ENCODE results near the gene HIGD1A. TPM values are rescaled to one million over a fixed set of nuclear protein-coding genes. Genes with fewer than 3 reads are reported as not detected.

HIGD1A gene
- total and polyA plus RNA-seq, 7 experiments from 2014 or later, result 15.3 to 79.6 (median 23.8) TPM

DNA sequence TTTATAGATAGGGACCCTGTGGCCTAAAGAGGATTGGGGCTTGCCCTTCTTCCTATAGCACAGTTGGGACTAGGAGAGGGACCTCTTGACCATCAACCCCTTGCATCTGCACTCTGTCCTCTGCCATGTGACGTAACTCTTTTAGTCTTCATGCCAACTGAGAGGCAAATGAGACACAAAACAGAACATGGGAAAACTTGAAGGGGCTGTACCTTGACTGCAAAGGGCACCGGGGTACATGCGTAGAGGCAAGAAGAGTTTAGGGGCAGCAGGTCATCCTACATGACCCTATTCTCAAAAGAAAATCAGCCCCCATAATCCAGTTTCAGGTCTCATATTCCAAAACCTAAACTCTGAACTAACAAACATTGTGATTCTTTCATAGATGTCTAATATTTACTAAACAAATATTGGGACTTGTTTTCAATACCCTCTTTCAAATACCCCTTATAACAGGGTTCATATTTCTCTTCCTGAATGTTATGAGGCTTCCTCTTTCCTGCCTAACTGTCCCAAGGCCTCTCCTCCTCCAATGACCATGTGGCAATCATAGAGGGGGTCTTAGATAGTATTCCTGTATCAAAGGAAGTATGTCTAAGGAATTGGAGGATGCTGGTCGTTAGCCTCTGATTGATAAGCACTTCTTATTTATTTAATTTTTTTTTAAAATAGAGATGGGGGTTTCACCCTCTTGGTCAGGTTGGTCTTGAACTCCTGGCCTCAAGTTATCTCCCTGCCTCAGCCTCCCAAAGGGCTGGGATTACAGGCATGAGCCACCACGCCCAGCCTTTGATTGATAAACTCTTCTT, 25.5 kb upstream of the HIGD1A start:
- Mint-ChIP-seq H3K9me3 (no peaks in the 10 kb centered on the region), H3K27ac (no peak overlapping the region), H3K4me1 (peaks cover 0 to 14% (median 5%) of the 10 kb centered on the region in 7 donors), H3K4me3 (no peak overlapping the region), H3K36me3 (peaks cover 0 to 5% (median 0%) of the 10 kb centered on the region in 5 donors), H3K27me3 (peaks cover 0 to 30% (median 0%) of the 10 kb centered on the region in 5 donors)
- H3K27me3 ChIP-seq (ENCODE audit: control insufficient read depth in 2 of 2, insufficient read depth in 2 of 2, low read length in 2 of 2), result no peaks in the 10 kb centered on the region
- no peak for DNase-seq
- no peak overlapping the region for H3K27ac ChIP-seq (ENCODE audit: low read depth, low read length)
- no peaks in the 10 kb centered on the region for H3K36me3 ChIP-seq (ENCODE audit: control insufficient read depth in 2 of 3, insufficient read depth in 3 of 3, low read length in 3 of 3)
- intact Hi-C loops (cut with micrococcal nuclease), result loop anchor here (2.0 to 5.0 kb wide), 3 partner anchors 25 to 1367 kb away; partner anchors contain the start of gene HIGD1A (in 2 of the 2)
- ChIA-PET CTCF (interaction anchor here (1.0 to 1.2 kb wide), 2 partner anchors 12 to 48 kb away, joined by 3 read pairs; no protein-coding TSS in a partner anchor), POLR2A (no interaction called here)
- ATAC-seq, result no peak
- no peaks in the 10 kb centered on the region for H3K9me3 ChIP-seq (ENCODE audit: control insufficient read depth in 2 of 3, low read length in 3 of 3)
- H3K4me3 ChIP-seq (ENCODE audit: low read length), result no peak overlapping the region
- H3K4me1 ChIP-seq (ENCODE audit: control insufficient read depth in 2 of 2, insufficient read depth in 2 of 2, low read length in 2 of 2), result no peaks in the 10 kb centered on the region

GRCh38 chr3:42829083-42829627, 24.9 kb upstream of the HIGD1A start:
- Mint-ChIP-seq H3K9me3 (no peaks in the 10 kb centered on the region), H3K4me3 (no peak overlapping the region), H3K4me1 (peaks cover 0 to 14% (median 5%) of the 10 kb centered on the region in 7 donors), H3K36me3 (peaks cover 0 to 5% (median 0%) of the 10 kb centered on the region in 5 donors), H3K27ac (no peak overlapping the region), H3K27me3 (peaks cover 0 to 30% (median 0%) of the 10 kb centered on the region in 5 donors)
- no peak overlapping the region for H3K27ac ChIP-seq (ENCODE audit: low read depth, low read length)
- no peak for DNase-seq
- no peak overlapping the region for H3K4me3 ChIP-seq (ENCODE audit: low read length)
- POLR2A ChIA-PET, result no interaction called here
- ATAC-seq, result no peak
- CTCF ChIA-PET, result interaction anchor here (0.5 to 1.2 kb wide), 4 partner anchors 12 to 857 kb away, joined by 3 to 7 read pairs (median 4); no protein-coding TSS in a partner anchor
- H3K36me3 ChIP-seq (ENCODE audit: control insufficient read depth in 2 of 3, insufficient read depth in 3 of 3, low read length in 3 of 3), result no peaks in the 10 kb centered on the region
- no peaks in the 10 kb centered on the region for H3K9me3 ChIP-seq (ENCODE audit: control insufficient read depth in 2 of 3, low read length in 3 of 3)
- no peaks in the 10 kb centered on the region for H3K4me1 ChIP-seq (ENCODE audit: control insufficient read depth in 2 of 2, insufficient read depth in 2 of 2, low read length in 2 of 2)
- no peaks in the 10 kb centered on the region for H3K27me3 ChIP-seq (ENCODE audit: control insufficient read depth in 2 of 2, insufficient read depth in 2 of 2, low read length in 2 of 2)
- intact Hi-C loops (cut with micrococcal nuclease), result no loop called here

GRCh38 chr3:42827654-42828053, 23.4 kb upstream of the HIGD1A start:
- H3K4me3 Mint-ChIP-seq, result no peak overlapping the region
- ATAC-seq, result no peak
- H3K27me3 Mint-ChIP-seq, result peaks cover 0 to 30% (median 0%) of the 10 kb centered on the region in 5 donors

GRCh38 chr3:42827023-42827422, 22.7 kb upstream of the HIGD1A start:
- Mint-ChIP-seq H3K36me3 (peaks cover 0 to 5% (median 0%) of the 10 kb centered on the region in 5 donors), H3K27me3 (peaks cover 0 to 30% (median 0%) of the 10 kb centered on the region in 5 donors), H3K4me1 (peaks cover 0 to 14% (median 8%) of the 10 kb centered on the region in 7 donors), H3K9me3 (no peaks in the 10 kb centered on the region), H3K27ac (no peak overlapping the region), H3K4me3 (no peak overlapping the region)
- Histone ChIP-seq H3K27me3 (ENCODE audit: control insufficient read depth in 2 of 2, insufficient read depth in 2 of 2, low read length in 2 of 2) (no peaks in the 10 kb centered on the region), H3K27ac (ENCODE audit: low read depth, low read length) (no peak overlapping the region), H3K36me3 (ENCODE audit: control insufficient read depth in 2 of 3, insufficient read depth in 3 of 3, low read length in 3 of 3) (no peaks in the 10 kb centered on the region), H3K4me3 (ENCODE audit: low read length) (no peak overlapping the region), H3K9me3 (ENCODE audit: control insufficient read depth in 2 of 3, low read length in 3 of 3) (no peaks in the 10 kb centered on the region), H3K4me1 (ENCODE audit: control insufficient read depth in 2 of 2, insufficient read depth in 2 of 2, low read length in 2 of 2) (no peaks in the 10 kb centered on the region)
- ChIA-PET CTCF (no interaction called here), POLR2A (no interaction called here)
- intact Hi-C loops (cut with micrococcal nuclease), result no loop called here
- ATAC-seq, result no peak
- no peak for DNase-seq

More at GRCh38 chr3:42827654-42828053, 23.4 kb upstream of the HIGD1A start:
- no peaks in the 10 kb centered on the region for H3K27me3 ChIP-seq (ENCODE audit: control insufficient read depth in 2 of 2, insufficient read depth in 2 of 2, low read length in 2 of 2)
- ChIA-PET CTCF (no interaction called here), POLR2A (no interaction called here)
- H3K36me3 ChIP-seq (ENCODE audit: control insufficient read depth in 2 of 3, insufficient read depth in 3 of 3, low read length in 3 of 3), result no peaks in the 10 kb centered on the region
- Mint-ChIP-seq H3K27ac (no peak overlapping the region), H3K9me3 (no peaks in the 10 kb centered on the region), H3K4me1 (peaks cover 0 to 14% (median 8%) of the 10 kb centered on the region in 7 donors), H3K36me3 (peaks cover 0 to 5% (median 0%) of the 10 kb centered on the region in 5 donors)
- H3K9me3 ChIP-seq (ENCODE audit: control insufficient read depth in 2 of 3, low read length in 3 of 3), result no peaks in the 10 kb centered on the region
- no peak for DNase-seq
- intact Hi-C loops (cut with micrococcal nuclease), result no loop called here
- H3K27ac ChIP-seq (ENCODE audit: low read depth, low read length), result no peak overlapping the region
- no peak overlapping the region for H3K4me3 ChIP-seq (ENCODE audit: low read length)
- H3K4me1 ChIP-seq (ENCODE audit: control insufficient read depth in 2 of 2, insufficient read depth in 2 of 2, low read length in 2 of 2), result no peaks in the 10 kb centered on the region

- H3K4me3 Mint-ChIP-seq, result no peak overlapping the region
- H3K27me3 ChIP-seq (ENCODE audit: control insufficient read depth in 2 of 2, insufficient read depth in 2 of 2, low read length in 2 of 2), result no peaks in the 10 kb centered on the region
- H3K27ac Mint-ChIP-seq, result no peak overlapping the region
- CTCF ChIA-PET, result no interaction called here
- H3K36me3 Mint-ChIP-seq, result peaks cover 0 to 5% (median 0%) of the 10 kb centered on the region in 5 donors
- no peaks in the 10 kb centered on the region for H3K9me3 Mint-ChIP-seq
- POLR2A ChIA-PET, result no interaction called here
- no peak overlapping the region for H3K4me3 ChIP-seq (ENCODE audit: low read length)
- intact Hi-C loops (cut with micrococcal nuclease), result no loop called here
- no peaks in the 10 kb centered on the region for H3K36me3 ChIP-seq (ENCODE audit: control insufficient read depth in 2 of 3, insufficient read depth in 3 of 3, low read length in 3 of 3)
- no peak overlapping the region for H3K27ac ChIP-seq (ENCODE audit: low read depth, low read length)
- DNase-seq, result no peak
- H3K4me1 Mint-ChIP-seq, result peaks cover 0 to 10% (median 2%) of the 10 kb centered on the region in 7 donors
- no peak for ATAC-seq
- peaks cover 0 to 30% (median 0%) of the 10 kb centered on the region in 5 donors for H3K27me3 Mint-ChIP-seq
- H3K9me3 ChIP-seq (ENCODE audit: control insufficient read depth in 2 of 3, low read length in 3 of 3), result no peaks in the 10 kb centered on the region
- H3K4me1 ChIP-seq (ENCODE audit: control insufficient read depth in 2 of 2, insufficient read depth in 2 of 2, low read length in 2 of 2), result no peaks in the 10 kb centered on the region
Measured at GRCh38 chr3:42826141-42826540, 21.9 kb upstream of the HIGD1A start.

DNA sequence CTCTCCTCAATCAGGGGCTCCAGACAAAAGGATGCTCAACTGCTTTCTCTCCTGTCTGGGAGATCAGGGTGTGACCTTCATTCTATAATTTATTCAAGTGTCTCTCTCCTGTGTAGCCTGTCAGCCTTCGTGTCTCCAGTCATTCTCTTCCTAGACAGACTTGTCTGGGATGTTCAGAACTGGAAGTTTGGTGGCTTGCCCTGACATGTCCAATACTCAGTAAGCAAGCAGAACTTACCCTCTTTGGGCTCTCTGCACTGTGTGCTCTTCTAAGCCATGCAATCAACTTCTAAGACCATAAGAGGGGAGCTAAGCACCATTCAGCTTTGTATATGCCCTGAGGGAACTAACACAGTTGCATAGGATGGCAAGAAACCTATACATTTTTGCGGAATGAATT, 19.1 kb upstream of the HIGD1A start:
- Histone ChIP-seq H3K4me3 (ENCODE audit: low read length) (no peak overlapping the region), H3K9me3 (ENCODE audit: control insufficient read depth in 2 of 3, low read length in 3 of 3) (no peaks in the 10 kb centered on the region), H3K27me3 (ENCODE audit: control insufficient read depth in 2 of 2, insufficient read depth in 2 of 2, low read length in 2 of 2) (no peaks in the 10 kb centered on the region), H3K36me3 (ENCODE audit: control insufficient read depth in 2 of 3, insufficient read depth in 3 of 3, low read length in 3 of 3) (no peaks in the 10 kb centered on the region), H3K4me1 (ENCODE audit: control insufficient read depth in 2 of 2, insufficient read depth in 2 of 2, low read length in 2 of 2) (no peaks in the 10 kb centered on the region), H3K27ac (ENCODE audit: low read depth, low read length) (no peak overlapping the region)
- Mint-ChIP-seq H3K27ac (no peak overlapping the region), H3K4me1 (peaks cover 0 to 4% (median 0%) of the 10 kb centered on the region in 7 donors), H3K9me3 (no peaks in the 10 kb centered on the region), H3K27me3 (peaks cover 0 to 29% (median 0%) of the 10 kb centered on the region in 5 donors), H3K36me3 (peaks cover 0 to 5% (median 0%) of the 10 kb centered on the region in 5 donors), H3K4me3 (no peak overlapping the region)
- POLR2A ChIA-PET, result no interaction called here
- intact Hi-C loops (cut with micrococcal nuclease), result no loop called here
- CTCF ChIA-PET, result interaction anchor here (0.5 kb wide), 1 partner anchor 47 kb away, joined by 3 read pairs; no protein-coding TSS in a partner anchor
- DNase-seq (no peak), ATAC-seq (no peak)
